CD14-positive monocyte (primary cell): ENCODE data around the gene SKOR1. TPM values are rescaled to one million over a fixed set of nuclear protein-coding genes. Genes with fewer than 3 reads are reported as not detected.

Experiments
- DNase-seq, 3 donors: peaks; one replicate each; pipeline ENCODE4 v3.0.0-alpha.2; 2011 to 2022
- H2AFZ ChIP-seq: 2 replicates; pipeline ENCODE4 v1.6.0; 2012; ENCODE audit warnings: mild to moderate bottlenecking, low read depth, low read length, inconsistent platforms; ENCODE audit not compliant: insufficient read depth, poor library complexity, severe bottlenecking
- H3K27ac ChIP-seq, 2 donors: 1 replicate in 1 of 2; 2 replicates in 1 of 2; pipeline ENCODE4 v1.5.1; 2012 to 2013; ENCODE audit warnings: low read length in 2 of 2, control low read depth in 1 of 2, inconsistent platforms in 1 of 2, low read depth in 1 of 2, mild to moderate bottlenecking in 1 of 2
- H3K27me3 ChIP-seq, 2 donors: one replicate each; pipeline versions ENCODE4 v1.6.0 to v1.6.1; 2011 to 2013; ENCODE audit warnings: low read length in 2 of 2; ENCODE audit not compliant: control insufficient read depth in 2 of 2, insufficient read depth in 2 of 2
- H3K36me3 ChIP-seq, 2 donors: replicated peaks in 1 of 2; 1 replicate in 1 of 2; 2 replicates in 1 of 2; pipeline versions ENCODE4 v1.5.1 to v1.6.1; 2012 to 2013; ENCODE audit warnings: low read length in 2 of 2, control low read depth in 1 of 2, inconsistent platforms in 1 of 2, mild to moderate bottlenecking in 1 of 2; ENCODE audit not compliant: insufficient read depth in 2 of 2, control insufficient read depth in 1 of 2
- H3K4me1 ChIP-seq, 2 donors: 1 replicate in 1 of 2; 2 replicates in 1 of 2; pipeline versions ENCODE4 v1.5.1 to v1.6.1; 2012 to 2013; ENCODE audit warnings: low read length in 2 of 2, control low read depth in 1 of 2, inconsistent platforms in 1 of 2, mild to moderate bottlenecking in 1 of 2, moderate library complexity in 1 of 2; ENCODE audit not compliant: insufficient read depth in 2 of 2, control insufficient read depth in 1 of 2
- H3K4me2 ChIP-seq: replicated peaks from 2 replicates; pipeline ENCODE3; 2012; ENCODE audit warnings: low read length, moderate library complexity, mild to moderate bottlenecking; ENCODE audit not compliant: poor library complexity, severe bottlenecking; ENCODE audit errors: extremely low read depth
- H3K4me3 ChIP-seq, 3 experiments: fragments of 200-600 bp in 1 of 3; sonication (generic) in 1 of 3; replicated peaks in 1 of 3; 1 replicate in 2 of 3; 2 replicates in 1 of 3; pipeline ENCODE4 v1.5.1; 2011 to 2013; ENCODE audit warnings: low read length in 3 of 3, mild to moderate bottlenecking in 3 of 3, control low read depth in 2 of 3, low read depth in 2 of 3, inconsistent platforms in 1 of 3, moderate library complexity in 1 of 3
- H3K79me2 ChIP-seq: 2 replicates; pipeline ENCODE4 v1.6.0; 2012; ENCODE audit warnings: mild to moderate bottlenecking, control low read depth, inconsistent platforms, low read length, moderate library complexity; ENCODE audit not compliant: insufficient read depth
- H3K9ac ChIP-seq: 2 replicates; pipeline ENCODE4 v1.6.0; 2017; ENCODE audit warnings: low read length, mild to moderate bottlenecking; ENCODE audit not compliant: insufficient read depth, poor library complexity, severe bottlenecking
- H3K9me3 ChIP-seq, 2 donors: replicated peaks in 1 of 2; 1 replicate in 1 of 2; 2 replicates in 1 of 2; pipeline versions ENCODE4 v1.5.1 to v1.6.1; 2012 to 2013; ENCODE audit warnings: low read length in 2 of 2, control low read depth in 1 of 2; ENCODE audit not compliant: control insufficient read depth in 1 of 2, insufficient read depth in 1 of 2
- H4K20me1 ChIP-seq: 2 replicates; pipeline ENCODE4 v1.6.0; 2012; ENCODE audit warnings: mild to moderate bottlenecking, low read length, control low read depth, moderate library complexity; ENCODE audit not compliant: insufficient read depth
- H3K27ac Mint-ChIP-seq, 7 donors: one replicate each; pipeline ENCODE4 v1.8.0; 2020; ENCODE audit warnings: mild to moderate bottlenecking in 7 of 7, mixed read lengths in 7 of 7, moderate library complexity in 6 of 7, inconsistent platforms in 2 of 7
- H3K27me3 Mint-ChIP-seq, 3 donors: one replicate each; pipeline ENCODE4 v1.8.0; 2021 to 2022; ENCODE audit warnings: low read depth in 3 of 3, mild to moderate bottlenecking in 3 of 3, mixed read lengths in 3 of 3, moderate library complexity in 3 of 3, inconsistent platforms in 1 of 3
- H3K36me3 Mint-ChIP-seq, 2 donors: one replicate each; pipeline ENCODE4 v1.8.0; 2020; ENCODE audit warnings: mixed read lengths in 2 of 2, inconsistent platforms in 1 of 2, mild to moderate bottlenecking in 1 of 2
- H3K4me1 Mint-ChIP-seq: one replicate; pipeline ENCODE4 v1.8.0; 2020; ENCODE audit warnings: mild to moderate bottlenecking, mixed read lengths
- H3K4me3 Mint-ChIP-seq, 2 donors: one replicate each; pipeline ENCODE4 v1.8.0; 2020; ENCODE audit warnings: mild to moderate bottlenecking in 2 of 2, mixed read lengths in 2 of 2, moderate library complexity in 1 of 2
- H3K9me3 Mint-ChIP-seq, 7 donors: one replicate each; pipeline ENCODE4 v1.8.0; 2020 to 2022; ENCODE audit warnings: mixed read lengths in 7 of 7, mild to moderate bottlenecking in 6 of 7, moderate library complexity in 6 of 7, inconsistent platforms in 2 of 7
- WGBS: methylation state at CpG from one replicate; pipeline ENCODE4 v1.1.5; 2013; ENCODE audit warnings: missing lambda C conversion rate; ENCODE audit not compliant: insufficient coverage; 5-methylcytosine and 5-hydroxymethylcytosine counted together
- intact Hi-C, 2 donors: fragments of 100-400 bp; cut with micrococcal nuclease; formaldehyde crosslinking; loops; one replicate each; pipeline versions ENCODE4 v1.15.0 to v1.15.1; 2023
- polyA plus RNA-seq, 3 donors: library from polyadenylated mRNA; depleted of rRNA in 1 of 3; unstranded in 2 of 3; stranded (reverse) in 1 of 3; fragments of 300-500 nt in 2 of 3; fragments of >200 nt in 1 of 3; fragmentation: Illumina TruSeq in 2 of 3; gene quantifications; 1 replicate in 2 of 3; 2 replicates in 1 of 3; pipeline ENCODE4 v1.2.3, GENCODE V29; 2012 to 2021
- TF ChIP-seq, protein P1 (sequence below): fragments of 200-600 bp; IDR thresholded peaks from one replicate; pipeline ENCODE4 v1.8.0; 2022; ENCODE audit warnings: antibody characterized with exemption, mild to moderate bottlenecking

SKOR1 gene
- polyA plus RNA-seq, 3 donors = 0.23 TPM; not detected in 2

- Histone ChIP-seq H3K27ac (no peak overlapping the region), H3K9ac (peak overlapping the region; percentile 10), H3K4me2 (peak overlapping the region; percentile 84), H4K20me1 (no peaks in the 10 kb centered on the region), H3K9me3 (peaks cover 0 to 25% of the 10 kb centered on the region in 2 donors), H3K27me3 (peaks cover 51 to 61% of the 10 kb centered on the region in 2 donors), H3K4me1 (peaks cover 50 to 70% of the 10 kb centered on the region in 2 donors), H3K4me3 (peak overlapping the region; percentile 18 to 71 (median 33)), H3K79me2 (no peaks in the 10 kb centered on the region), H2AFZ (peak overlapping the region; percentile 71), H3K36me3 (no peaks in the 10 kb centered on the region)
- intact Hi-C loops = loop anchor here (2.0 to 10.0 kb wide), 2 partner anchors 311 to 379 kb away; partner anchors contain the start of gene C15orf61 (in 2 of the 2)
- peaks cover 57 to 72% (median 65%) of the 10 kb centered on the region in 3 donors for H3K27me3 Mint-ChIP-seq
- TF ChIP-seq, protein P1, sequence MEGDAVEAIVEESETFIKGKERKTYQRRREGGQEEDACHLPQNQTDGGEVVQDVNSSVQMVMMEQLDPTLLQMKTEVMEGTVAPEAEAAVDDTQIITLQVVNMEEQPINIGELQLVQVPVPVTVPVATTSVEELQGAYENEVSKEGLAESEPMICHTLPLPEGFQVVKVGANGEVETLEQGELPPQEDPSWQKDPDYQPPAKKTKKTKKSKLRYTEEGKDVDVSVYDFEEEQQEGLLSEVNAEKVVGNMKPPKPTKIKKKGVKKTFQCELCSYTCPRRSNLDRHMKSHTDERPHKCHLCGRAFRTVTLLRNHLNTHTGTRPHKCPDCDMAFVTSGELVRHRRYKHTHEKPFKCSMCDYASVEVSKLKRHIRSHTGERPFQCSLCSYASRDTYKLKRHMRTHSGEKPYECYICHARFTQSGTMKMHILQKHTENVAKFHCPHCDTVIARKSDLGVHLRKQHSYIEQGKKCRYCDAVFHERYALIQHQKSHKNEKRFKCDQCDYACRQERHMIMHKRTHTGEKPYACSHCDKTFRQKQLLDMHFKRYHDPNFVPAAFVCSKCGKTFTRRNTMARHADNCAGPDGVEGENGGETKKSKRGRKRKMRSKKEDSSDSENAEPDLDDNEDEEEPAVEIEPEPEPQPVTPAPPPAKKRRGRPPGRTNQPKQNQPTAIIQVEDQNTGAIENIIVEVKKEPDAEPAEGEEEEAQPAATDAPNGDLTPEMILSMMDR = no peak
- H3K27ac Mint-ChIP-seq = no peak overlapping the region
- H3K36me3 Mint-ChIP-seq = peaks cover 9 to 14% of the 10 kb centered on the region in 2 donors
- H3K4me1 Mint-ChIP-seq = peaks cover 63% of the 10 kb centered on the region
- 3% methylated on average over 58 of the region's 59 CpGs for WGBS
- H3K4me3 Mint-ChIP-seq = peak overlapping the region; percentile 79 to 92
- H3K9me3 Mint-ChIP-seq = peaks cover 0 to 20% (median 11%) of the 10 kb centered on the region in 7 donors
- DNase-seq = peak in 2 of 3 donors; percentile 52 to 57
These were observed 10.2 kb downstream of the SKOR1 start for GRCh38 chr15:67835297-67836133.

- no peak overlapping the region for H3K27ac ChIP-seq
- H4K20me1 ChIP-seq = no peaks in the 10 kb centered on the region
- Mint-ChIP-seq H3K27ac (no peak overlapping the region), H3K27me3 (peaks cover 51 to 67% (median 59%) of the 10 kb centered on the region in 3 donors), H3K36me3 (peaks cover 9% of the 10 kb centered on the region in 2 donors), H3K4me3 (peak overlapping the region; percentile 79 to 92), H3K4me1 (peaks cover 65% of the 10 kb centered on the region), H3K9me3 (peaks cover 0 to 20% (median 10%) of the 10 kb centered on the region in 7 donors)
- peak overlapping the region; percentile 71 for H2AFZ ChIP-seq
- H3K9me3 ChIP-seq = peaks cover 0 to 22% of the 10 kb centered on the region in 2 donors
- H3K4me2 ChIP-seq = peak overlapping the region; percentile 84
- no peaks in the 10 kb centered on the region for H3K36me3 ChIP-seq
- no peak for DNase-seq
- no peak overlapping the region for H3K9ac ChIP-seq
- WGBS = 0% methylated on average over 9 of the region's 16 CpGs
- peaks cover 45 to 56% of the 10 kb centered on the region in 2 donors for H3K27me3 ChIP-seq
- H3K79me2 ChIP-seq = no peaks in the 10 kb centered on the region
- TF ChIP-seq, protein P1 = no peak
- peaks cover 54 to 74% of the 10 kb centered on the region in 2 donors for H3K4me1 ChIP-seq
- intact Hi-C loops = loop anchor here (10.0 kb wide), 1 partner anchor 311 kb away; the partner anchor contains the start of gene C15orf61 (in 2 of the 2)
- H3K4me3 ChIP-seq = peak overlapping the region in 2 of 3 experiments; percentile 9 to 71
These were observed 10.8 kb downstream of the SKOR1 start for GRCh38 chr15:67836134-67836455.
